Right forelimb (tissue), 1 donor: Measurements from ENCODE around the gene TNK2.
"Not testable (repeated sequence)": the region's sequence is repeated elsewhere in the genome, so short reads cannot be mapped to it uniquely, and the experiment has no call there.

Experiments used
- DNase-seq: peaks from one replicate; pipeline ENCODE4 v3.0.0-alpha.2; 2018

Gene TNK2

DNA sequence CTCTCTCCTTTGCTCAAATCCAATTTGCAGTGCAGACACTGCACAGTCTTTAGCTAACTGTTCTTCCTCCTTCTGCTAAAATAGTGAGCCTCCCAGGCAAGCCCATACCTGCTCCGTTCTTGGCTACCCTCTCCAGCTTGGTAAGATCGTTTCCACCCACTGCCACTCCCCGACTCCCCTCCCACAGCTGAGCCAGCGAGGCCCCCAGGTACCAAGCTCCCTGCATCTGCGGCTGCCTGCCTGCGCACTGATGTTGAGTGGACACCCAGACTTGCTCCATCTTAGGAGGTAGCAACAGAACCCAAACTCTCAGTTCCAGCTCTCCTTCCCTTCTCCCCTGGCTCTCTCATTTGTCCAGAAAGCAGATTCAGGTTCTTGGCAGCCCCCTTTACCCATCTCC lies 7.9 kb upstream of the TNK2 start:
- DNase-seq: no peak

DNA sequence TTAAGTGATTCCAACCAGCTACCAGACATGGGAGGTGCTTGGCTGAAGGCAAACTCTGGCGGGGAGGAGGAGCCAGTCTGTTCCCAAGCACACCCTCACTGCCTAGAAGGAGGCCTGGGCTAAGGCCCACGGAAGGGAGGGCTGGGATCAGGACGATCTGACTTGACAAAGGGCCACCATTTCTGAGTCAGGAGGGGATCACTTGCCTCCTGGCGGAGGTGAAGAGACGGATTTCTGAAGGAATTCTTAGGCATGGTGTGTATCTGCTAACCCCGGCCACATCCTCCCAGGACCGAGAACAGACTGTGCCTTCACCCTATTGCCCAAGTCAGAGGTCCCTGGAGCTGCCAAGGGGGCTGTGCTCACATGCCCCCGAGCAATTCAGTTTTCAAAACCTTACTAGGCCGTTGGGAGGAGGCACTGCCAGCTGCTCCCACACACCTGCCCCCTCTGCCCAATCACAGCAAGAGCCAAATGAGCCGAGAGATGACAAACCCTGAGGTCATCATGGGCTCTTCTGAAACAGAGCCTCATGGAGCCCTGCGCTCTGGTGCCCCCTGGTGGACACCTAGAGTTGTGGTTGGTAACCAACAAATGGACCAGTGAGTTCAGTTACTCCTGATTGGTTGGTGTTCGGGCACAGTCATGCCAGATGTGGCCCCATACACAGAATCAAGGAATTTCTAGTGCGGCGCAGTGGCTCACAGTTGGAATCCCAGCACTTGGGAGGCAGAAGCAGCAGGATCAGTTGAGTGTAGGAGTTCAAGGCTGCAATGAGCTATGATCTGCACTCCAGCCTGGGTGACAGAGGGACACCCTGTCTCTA lies 6.5 kb upstream of the TNK2 start:
- DNase-seq: peak; percentile 91

GRCh38 chr3:195914146-195914545 lies 5.8 kb upstream of the TNK2 start:
- DNase-seq: not testable (repeated sequence)

- no peak for DNase-seq
Observed at GRCh38 chr3:195913382-195913781, 5.0 kb upstream of the TNK2 start.

- no peak for DNase-seq
Observed at GRCh38 chr3:195911946-195912270, 3.6 kb upstream of the TNK2 start.

DNA sequence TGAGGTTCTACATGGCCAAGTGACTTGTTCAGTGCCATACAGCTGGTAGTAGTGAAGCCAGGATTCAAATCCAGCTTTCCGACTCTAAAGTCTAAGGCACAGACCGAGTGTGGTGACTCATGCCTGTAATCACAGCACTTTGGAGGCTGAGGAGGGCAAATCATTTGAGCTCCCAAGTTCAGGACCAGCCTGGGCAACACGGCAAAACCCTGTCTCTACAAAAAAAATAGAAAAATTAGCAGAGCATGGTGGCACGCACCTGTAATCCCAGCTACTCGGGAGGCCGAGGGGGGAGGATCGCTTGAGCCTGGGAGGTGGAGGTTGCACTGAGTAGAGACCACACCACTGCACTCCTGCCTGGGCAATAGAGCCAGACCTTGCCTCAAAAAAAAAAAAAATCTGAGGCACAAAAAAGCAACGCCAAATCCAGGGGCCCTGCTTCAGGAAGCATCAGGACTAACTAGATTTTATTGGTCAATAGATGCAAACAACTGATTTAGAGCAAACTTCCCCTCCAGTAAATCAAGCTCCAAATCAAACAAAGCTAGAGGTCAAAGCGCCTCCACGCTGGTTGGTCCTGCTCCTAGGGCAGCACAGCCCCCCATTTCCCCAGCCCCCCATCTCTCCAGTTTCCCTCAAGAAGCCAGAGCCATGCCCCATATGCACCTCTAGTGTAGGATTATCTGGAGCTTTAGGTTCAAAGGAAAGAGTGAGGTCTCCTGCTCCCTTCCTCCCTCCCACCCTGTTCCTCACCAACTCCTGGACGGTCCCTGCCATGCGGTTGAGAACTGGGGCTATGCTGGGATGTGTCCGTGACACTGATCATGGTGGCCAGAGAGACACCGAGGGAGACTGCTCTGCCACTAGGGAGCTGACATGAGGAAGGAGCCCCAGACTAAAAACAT lies 2.9 kb upstream of the TNK2 start:
- DNase-seq: no peak

- no peak for DNase-seq
Observed at GRCh38 chr3:195910499-195910845, 2.1 kb upstream of the TNK2 start.

GRCh38 chr3:195909644-195910498 lies 1.5 kb upstream of the TNK2 start:
- DNase-seq: peak; percentile 92

GRCh38 chr3:195908694-195909581 lies 587 bp upstream of the TNK2 start:
- no peak for DNase-seq

DNA sequence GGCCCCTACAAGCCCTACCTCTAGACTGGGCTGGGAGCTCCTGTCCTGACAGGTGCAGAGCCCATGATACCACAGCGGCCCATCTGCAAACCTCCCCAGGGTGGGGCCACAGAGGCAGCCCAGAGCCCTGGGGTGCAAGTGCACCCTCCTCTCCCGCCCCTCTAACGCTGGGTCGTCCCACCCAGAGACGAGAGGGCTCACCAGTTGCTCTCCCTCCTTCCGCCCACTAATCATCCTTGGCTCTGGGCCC lies 742 bp downstream of the TNK2 start:
- no peak for DNase-seq

DNA sequence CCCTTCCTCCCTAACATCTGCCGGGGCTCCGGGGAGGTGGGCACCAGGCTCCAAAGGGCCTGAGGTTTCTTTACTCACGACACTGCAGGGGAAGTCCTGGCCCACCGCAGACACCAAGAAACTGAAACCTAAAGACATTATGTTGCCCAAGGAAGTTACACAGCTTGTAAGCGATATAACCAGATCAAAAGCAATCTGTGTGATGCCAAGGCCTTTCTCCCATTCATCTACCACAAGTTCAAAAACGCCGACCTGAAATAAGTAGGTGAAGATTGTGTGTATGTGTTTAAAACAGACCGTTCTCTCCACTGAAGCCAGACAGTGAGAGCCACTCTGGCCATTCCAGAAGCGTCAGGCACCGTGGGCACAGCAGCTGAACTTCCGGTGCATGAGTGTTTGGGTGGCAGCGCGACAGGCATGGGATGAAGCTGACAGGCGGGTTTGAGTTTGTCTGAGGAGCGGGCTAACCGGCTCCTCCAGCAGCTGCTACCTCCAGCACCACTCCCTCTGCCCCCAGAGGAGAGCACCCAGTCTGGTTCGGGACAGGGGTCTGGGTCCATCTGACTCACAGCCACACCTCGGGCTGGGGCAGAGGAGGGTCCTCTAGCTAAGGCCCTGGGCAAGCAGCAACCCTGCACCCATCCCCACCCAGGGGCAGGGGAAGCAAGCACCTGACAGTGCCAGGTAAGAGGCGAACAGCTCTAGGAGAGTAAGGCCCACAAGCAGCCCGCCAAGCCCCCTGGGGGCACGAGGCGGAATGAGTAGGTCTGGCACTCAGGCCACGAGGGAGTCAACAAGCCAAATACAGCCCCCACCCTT lies 1.3 kb downstream of the TNK2 start:
- no peak for DNase-seq

DNA sequence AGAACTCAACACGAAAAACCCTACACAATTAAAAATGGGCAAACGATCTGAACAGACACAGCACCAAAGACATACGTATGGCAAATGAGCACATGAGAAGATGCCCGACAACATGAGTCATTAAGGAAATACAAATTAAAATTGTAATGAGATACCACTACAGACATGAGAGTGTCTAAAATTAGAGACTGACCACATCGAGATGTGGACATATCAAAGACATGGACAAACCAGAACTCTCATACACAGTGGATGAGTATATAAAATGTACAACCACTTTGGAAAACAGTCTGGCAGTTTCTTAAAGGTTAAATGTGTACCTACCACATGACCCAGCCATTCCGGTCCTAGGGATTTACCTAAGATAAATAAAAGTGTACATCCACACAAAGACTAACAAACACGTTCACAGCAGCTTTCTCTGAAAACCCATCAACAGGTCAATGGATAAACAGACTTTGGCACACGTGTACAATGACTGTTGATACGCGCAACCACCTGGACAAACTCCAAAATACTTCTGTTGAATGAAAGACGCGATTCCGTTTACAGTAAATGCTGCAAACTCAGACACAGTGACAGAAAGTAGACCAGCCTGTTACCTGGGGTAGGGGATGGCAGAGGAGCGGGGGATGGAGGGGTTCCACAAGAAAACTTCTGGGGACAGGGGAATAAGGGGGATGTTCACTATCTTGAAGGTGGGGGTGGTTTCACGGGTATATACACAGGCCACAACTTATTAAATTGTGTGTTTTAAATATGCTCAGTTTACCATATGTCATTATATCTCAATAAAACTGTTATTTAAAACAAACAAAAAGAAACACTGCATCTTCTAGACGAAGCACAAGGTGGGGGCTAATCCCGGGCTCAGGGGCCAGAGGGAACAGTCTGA lies 2.1 kb downstream of the TNK2 start:
- DNase-seq: no peak

DNA sequence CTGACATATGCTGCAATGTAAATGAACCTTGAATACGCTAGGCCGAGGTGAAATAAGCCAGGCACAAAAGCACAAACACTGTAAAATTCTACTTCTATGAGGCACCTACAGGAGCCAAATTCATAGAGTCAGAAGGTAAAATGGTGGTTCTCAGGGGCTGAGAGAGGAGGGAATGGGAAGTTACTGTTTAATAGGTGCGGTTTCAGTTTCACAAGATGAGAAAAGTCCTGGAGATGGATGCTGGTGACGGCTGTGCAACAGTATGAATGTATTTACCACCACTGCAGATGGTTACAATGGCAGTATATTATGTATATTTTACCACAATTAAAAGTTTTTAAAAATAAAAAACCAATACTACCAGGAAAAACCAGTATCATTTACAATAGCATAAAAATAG lies 4.0 kb downstream of the TNK2 start:
- DNase-seq: no peak

GRCh38 chr3:195903950-195904290 lies 4.4 kb downstream of the TNK2 start:
- DNase-seq: no peak

- not testable (repeated sequence) for DNase-seq
Observed at GRCh38 chr3:195902634-195903033, 5.7 kb downstream of the TNK2 start.

GRCh38 chr3:195901836-195902585 lies 6.3 kb downstream of the TNK2 start:
- DNase-seq: not testable (repeated sequence)

- peak; percentile 75 for DNase-seq
Observed at GRCh38 chr3:195900436-195901355, 7.7 kb downstream of the TNK2 start.

DNA sequence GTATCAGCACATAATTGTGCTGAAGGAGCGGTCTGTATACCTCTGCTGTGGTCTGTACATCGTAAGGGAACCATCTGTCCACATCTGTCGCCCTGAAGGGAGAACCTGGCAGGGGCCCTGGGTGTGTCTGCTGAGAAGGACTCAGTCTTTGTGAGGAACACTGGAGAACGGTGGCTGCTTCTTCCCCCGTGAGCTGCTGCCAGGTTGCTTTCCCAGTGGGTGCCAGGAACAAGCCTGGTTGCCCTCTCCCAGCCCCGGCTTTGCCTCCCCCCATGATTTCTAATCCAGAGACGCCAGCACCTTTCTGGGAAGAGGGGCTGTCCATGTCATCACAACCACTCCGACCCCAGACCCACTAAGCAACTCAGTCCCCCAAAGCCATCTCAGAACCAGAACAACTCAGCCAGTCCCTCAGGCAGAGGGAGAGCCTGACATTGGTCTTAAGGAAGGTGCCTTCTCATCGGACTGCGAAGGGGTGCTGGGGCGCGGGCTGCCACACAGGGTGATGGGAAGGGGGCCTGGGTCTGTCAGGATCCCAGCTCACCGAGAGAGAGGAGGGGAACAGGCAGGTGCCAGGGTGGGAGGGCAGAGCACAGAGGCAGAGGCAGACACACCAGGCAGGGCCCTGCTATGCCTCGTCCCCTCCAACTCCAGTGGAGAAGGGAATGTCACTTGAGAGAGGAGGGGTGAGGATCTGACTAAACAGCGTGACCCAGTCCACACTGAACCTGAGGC lies 8.5 kb downstream of the TNK2 start:
- DNase-seq: no peak
